K562 (cell line): ENCODE data around the gene AIMP2. TPM values are rescaled to one million over a fixed set of nuclear protein-coding genes. Genes with fewer than 3 reads are reported as not detected.
A peak's percentile ranks its signal among the peaks of the same experiment; 100 is the strongest.

ENCODE experiments used
- CHD4 ChIP-seq: fragments of 200-600 bp; sonication (generic); IDR thresholded peaks from 3 replicates; pipeline ENCODE4 v1.6.1; 2012; ENCODE audit warnings: low read depth, mild to moderate bottlenecking, mixed read lengths, low read length, inconsistent platforms; ENCODE audit not compliant: insufficient read depth, insufficient replicate concordance, poor library complexity, severe bottlenecking
- E2F3 ChIP-seq: fragments of 250-450 bp; sonication (Bioruptor Pico); IDR thresholded peaks from 2 replicates; pipeline ENCODE4 v1.4.0; 2020; ENCODE audit warnings: mild to moderate bottlenecking
- ESRRB ChIP-seq: fragments of 250-450 bp; sonication (Bioruptor Pico); IDR thresholded peaks from 2 replicates; pipeline ENCODE4 v1.5.0; 2020; ENCODE audit warnings: mild to moderate bottlenecking, moderate library complexity, borderline replicate concordance
- FOXK2 ChIP-seq, 2 experiments: fragments of 450-650 bp; IDR thresholded peaks in 1 of 2; conservative IDR thresholded peaks in 1 of 2; 2 replicates each; pipeline ENCODE4 v1.6.1; 2016; ENCODE audit warnings: low read depth in 2 of 2, mild to moderate bottlenecking in 1 of 2
- GABPB2 ChIP-seq: fragments of 250-450 bp; sonication (Bioruptor Pico); conservative IDR thresholded peaks from 2 replicates; pipeline ENCODE4 v1.5.1; 2021; ENCODE audit warnings: mild to moderate bottlenecking
- HDAC1 ChIP-seq, 2 experiments: fragments of 450-650 bp; IDR thresholded peaks; 2 replicates each; pipeline ENCODE4 v1.6.1; 2016 to 2017; ENCODE audit warnings: inconsistent platforms in 1 of 2, mild to moderate bottlenecking in 1 of 2, moderate library complexity in 1 of 2
- MCM2 ChIP-seq: fragments of 450-650 bp; IDR thresholded peaks from 2 replicates; pipeline ENCODE4 v1.6.1; 2017; ENCODE audit warnings: low read depth, mild to moderate bottlenecking
- NEUROD1 ChIP-seq: fragments of 150-350 bp; IDR thresholded peaks from 2 replicates; pipeline ENCODE4 v1.6.1; 2014; ENCODE audit warnings: borderline replicate concordance, low read length, low read depth; ENCODE audit not compliant: partially characterized antibody
- OTX1 ChIP-seq: fragments of 450-650 bp; formaldehyde crosslinking; IDR thresholded peaks from 2 replicates; pipeline ENCODE4 v1.4.0; 2022; ENCODE audit warnings: mild to moderate bottlenecking
- POLR3A ChIP-seq: IDR thresholded peaks from 2 replicates; pipeline ENCODE4 v1.6.1; 2011; ENCODE audit warnings: borderline replicate concordance, mild to moderate bottlenecking, moderate library complexity; ENCODE audit not compliant: insufficient read length, insufficient read depth; ENCODE audit errors: extremely low read depth
- SMAD1 ChIP-seq: fragments of 150-350 bp; IDR thresholded peaks from 2 replicates; pipeline ENCODE4 v1.6.1; 2014; ENCODE audit warnings: low read length, low read depth; ENCODE audit not compliant: partially characterized antibody
- SREBF1 ChIP-seq: fragments of 150-350 bp; IDR thresholded peaks from 2 replicates; pipeline ENCODE4 v1.6.1; 2014; ENCODE audit warnings: antibody characterized with exemption, low read depth, low read length, borderline replicate concordance
- TRIM24 ChIP-seq, 2 experiments: fragments of 450-650 bp; IDR thresholded peaks; 2 replicates each; pipeline ENCODE4 v1.6.1; 2016
- XRCC3 ChIP-seq: fragments of 450-650 bp; IDR thresholded peaks from 2 replicates; pipeline ENCODE4 v1.6.1; 2017; ENCODE audit warnings: mild to moderate bottlenecking, moderate library complexity
- ZFPM2 ChIP-seq: fragments of 250-450 bp; sonication (Bioruptor Pico); IDR thresholded peaks from 2 replicates; pipeline ENCODE4 v1.5.1; 2022; ENCODE audit warnings: mild to moderate bottlenecking
- ZNF212 ChIP-seq: fragments of 450-650 bp; formaldehyde crosslinking; IDR thresholded peaks from 2 replicates; pipeline ENCODE4 v1.4.0; 2020; ENCODE audit warnings: mild to moderate bottlenecking
- polyA plus RNA-seq, 8 experiments: library from polyadenylated mRNA; depleted of rRNA in 4 of 8; stranded (reverse) in 5 of 8; unstranded in 3 of 8; fragments of >200 nt; fragmentation: Nextera tagmentation in 2 of 8; fragmentation: Illumina TruSeq in 1 of 8; extraction: Ambion mirVana in 2 of 8; extraction: Trizol in 1 of 8; gene quantifications; 2 replicates each; pipeline versions ENCODE4 v1.2.1 to v1.2.3, GENCODE V29; 2011 to 2014; ENCODE audit warnings: inconsistent platforms in 1 of 8, missing spikeins in 1 of 8
- total RNA-seq, 7 experiments: library from RNA; depleted of rRNA in 6 of 7; stranded (reverse); fragments of >200 nt in 6 of 7; fragmentation: Illumina TruSeq in 2 of 7; extraction: Trizol in 2 of 7; gene quantifications; 2 replicates each; pipeline versions ENCODE4 v1.2.1 to v1.2.3, GENCODE V29; 2011 to 2021; ENCODE audit warnings: low replicate concordance in 1 of 7
- TF ChIP-seq, protein P1 (sequence below): fragments of 200-800 bp; sonication (Bioruptor generic); IDR thresholded peaks from 2 replicates; pipeline ENCODE4 v1.6.1; 2017; ENCODE audit warnings: missing genetic modification characterization, missing compliant biosample characterization
- TF ChIP-seq, protein P2 (sequence below): fragments of 250-450 bp; sonication (Bioruptor Pico); IDR thresholded peaks from 2 replicates; pipeline ENCODE4 v1.6.1; 2021; ENCODE audit warnings: mild to moderate bottlenecking
- TF ChIP-seq, protein P3 (sequence below): fragments of 250-450 bp; sonication (Bioruptor Pico); IDR thresholded peaks from 2 replicates; pipeline ENCODE4 v1.4.0; 2020; ENCODE audit warnings: mild to moderate bottlenecking
- TF ChIP-seq, protein P4 (sequence below): fragments of 450-650 bp; IDR thresholded peaks from 2 replicates; pipeline ENCODE4 v1.6.1; 2017; ENCODE audit warnings: antibody characterized with exemption
- TF ChIP-seq, protein P5 (sequence below): fragments of 250-450 bp; sonication (Bioruptor Pico); IDR thresholded peaks from 2 replicates; pipeline ENCODE4 v1.8.0; 2021; ENCODE audit warnings: borderline replicate concordance, mild to moderate bottlenecking, moderate library complexity; ENCODE audit not compliant: poor library complexity, severe bottlenecking

The AIMP2 gene
- total and polyA plus RNA-seq, 9 of the 15 experiments (the other 6 are each of a cell fraction or from before 2014, with no cell fraction given): 47.5 to 84.9 (median 63.5) TPM

DNA sequence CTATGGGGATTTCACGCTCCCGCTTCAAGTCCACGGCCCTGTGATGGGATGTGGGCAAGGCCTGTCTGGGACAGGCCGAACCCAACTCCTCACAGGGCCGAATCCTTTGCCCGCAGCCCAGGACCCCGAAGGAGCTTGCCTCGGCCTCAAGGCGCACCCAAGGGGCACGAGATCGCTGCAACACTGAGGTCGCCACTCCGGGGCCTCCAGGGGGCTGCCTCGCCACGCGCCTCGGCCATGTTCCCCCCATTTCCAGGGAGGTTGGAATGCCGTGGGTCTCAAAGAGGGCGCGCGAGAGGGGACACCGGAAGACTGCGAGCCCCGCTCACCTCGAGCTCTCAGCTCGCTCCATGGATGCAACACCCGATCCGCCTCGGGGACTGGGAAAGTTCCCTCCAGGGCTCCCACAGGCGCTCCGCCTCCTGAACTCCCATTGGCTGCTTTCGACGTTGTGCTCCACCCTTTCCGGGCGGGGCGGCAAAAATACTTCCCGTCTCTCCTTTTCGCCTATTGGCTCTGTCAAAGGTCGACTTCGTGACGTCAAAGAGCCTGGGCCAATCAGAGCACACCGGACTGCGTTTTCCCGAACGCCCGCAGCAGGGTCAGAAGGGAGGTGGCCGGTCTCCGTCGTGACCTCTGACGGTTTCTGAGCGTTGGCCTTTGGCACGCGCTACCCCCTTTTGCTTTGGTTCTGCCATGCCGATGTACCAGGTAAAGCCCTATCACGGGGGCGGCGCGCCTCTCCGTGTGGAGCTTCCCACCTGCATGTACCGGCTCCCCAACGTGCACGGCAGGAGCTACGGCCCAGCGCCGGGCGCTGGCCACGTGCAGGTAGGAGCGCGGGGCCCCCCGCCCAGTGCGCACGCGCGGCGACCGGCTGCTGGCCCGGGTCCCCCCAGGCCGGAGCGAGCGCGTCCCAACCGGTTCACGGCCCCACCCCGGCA is at the start of gene AIMP2, which contains the start of gene PMS2 (continued):
- TF ChIP-seq, protein P1, sequence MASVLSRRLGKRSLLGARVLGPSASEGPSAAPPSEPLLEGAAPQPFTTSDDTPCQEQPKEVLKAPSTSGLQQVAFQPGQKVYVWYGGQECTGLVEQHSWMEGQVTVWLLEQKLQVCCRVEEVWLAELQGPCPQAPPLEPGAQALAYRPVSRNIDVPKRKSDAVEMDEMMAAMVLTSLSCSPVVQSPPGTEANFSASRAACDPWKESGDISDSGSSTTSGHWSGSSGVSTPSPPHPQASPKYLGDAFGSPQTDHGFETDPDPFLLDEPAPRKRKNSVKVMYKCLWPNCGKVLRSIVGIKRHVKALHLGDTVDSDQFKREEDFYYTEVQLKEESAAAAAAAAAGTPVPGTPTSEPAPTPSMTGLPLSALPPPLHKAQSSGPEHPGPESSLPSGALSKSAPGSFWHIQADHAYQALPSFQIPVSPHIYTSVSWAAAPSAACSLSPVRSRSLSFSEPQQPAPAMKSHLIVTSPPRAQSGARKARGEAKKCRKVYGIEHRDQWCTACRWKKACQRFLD: peak; percentile 99
- TF ChIP-seq NEUROD1 (no peak), SMAD1 (no peak), GABPB2 (CRISPR knock-in tag) (no peak), ZNF212 (no peak), CHD4 (no peak), ESRRB (no peak), OTX1 (0 out of 2 replicates have a peak, but pooled peaks have one; percentile 13), ZFPM2 (CRISPR knock-in tag) (no peak), MCM2 (no peak), FOXK2 (conservative IDR thresholded peaks at IDR 0.05 in 1 of 2, IDR thresholded peaks at IDR 0.05 in 1 of 2; ENCODE audit: low read depth in 2 of 2) (peak; percentile 43 to 48; a peak in 1 of 4 replicates), E2F3 (CRISPR knock-in tag) (peak; percentile 93), XRCC3 (no peak), HDAC1 (IDR thresholded peaks at IDR 0.05) (peak; percentile 62 to 99; a peak in 3 of 4 replicates), SREBF1 (no peak), TRIM24 (IDR thresholded peaks at IDR 0.05) (peak in 1 of 2 experiments; percentile 48; a peak in 1 of 4 replicates), POLR3A (no peak)
- TF ChIP-seq, protein P2, sequence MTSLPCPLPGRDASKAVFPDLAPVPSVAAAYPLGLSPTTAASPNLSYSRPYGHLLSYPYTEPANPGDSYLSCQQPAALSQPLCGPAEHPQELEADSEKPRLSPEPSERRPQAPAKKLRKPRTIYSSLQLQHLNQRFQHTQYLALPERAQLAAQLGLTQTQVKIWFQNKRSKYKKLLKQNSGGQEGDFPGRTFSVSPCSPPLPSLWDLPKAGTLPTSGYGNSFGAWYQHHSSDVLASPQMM (CRISPR knock-in tag): no peak
- TF ChIP-seq, protein P3, sequence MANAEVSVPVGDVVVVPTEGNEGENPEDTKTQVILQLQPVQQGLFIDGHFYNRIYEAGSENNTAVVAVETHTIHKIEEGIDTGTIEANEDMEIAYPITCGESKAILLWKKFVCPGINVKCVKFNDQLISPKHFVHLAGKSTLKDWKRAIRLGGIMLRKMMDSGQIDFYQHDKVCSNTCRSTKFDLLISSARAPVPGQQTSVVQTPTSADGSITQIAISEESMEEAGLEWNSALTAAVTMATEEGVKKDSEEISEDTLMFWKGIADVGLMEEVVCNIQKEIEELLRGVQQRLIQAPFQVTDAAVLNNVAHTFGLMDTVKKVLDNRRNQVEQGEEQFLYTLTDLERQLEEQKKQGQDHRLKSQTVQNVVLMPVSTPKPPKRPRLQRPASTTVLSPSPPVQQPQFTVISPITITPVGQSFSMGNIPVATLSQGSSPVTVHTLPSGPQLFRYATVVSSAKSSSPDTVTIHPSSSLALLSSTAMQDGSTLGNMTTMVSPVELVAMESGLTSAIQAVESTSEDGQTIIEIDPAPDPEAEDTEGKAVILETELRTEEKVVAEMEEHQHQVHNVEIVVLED (CRISPR knock-in tag): peak; percentile 78
- TF ChIP-seq, protein P4, sequence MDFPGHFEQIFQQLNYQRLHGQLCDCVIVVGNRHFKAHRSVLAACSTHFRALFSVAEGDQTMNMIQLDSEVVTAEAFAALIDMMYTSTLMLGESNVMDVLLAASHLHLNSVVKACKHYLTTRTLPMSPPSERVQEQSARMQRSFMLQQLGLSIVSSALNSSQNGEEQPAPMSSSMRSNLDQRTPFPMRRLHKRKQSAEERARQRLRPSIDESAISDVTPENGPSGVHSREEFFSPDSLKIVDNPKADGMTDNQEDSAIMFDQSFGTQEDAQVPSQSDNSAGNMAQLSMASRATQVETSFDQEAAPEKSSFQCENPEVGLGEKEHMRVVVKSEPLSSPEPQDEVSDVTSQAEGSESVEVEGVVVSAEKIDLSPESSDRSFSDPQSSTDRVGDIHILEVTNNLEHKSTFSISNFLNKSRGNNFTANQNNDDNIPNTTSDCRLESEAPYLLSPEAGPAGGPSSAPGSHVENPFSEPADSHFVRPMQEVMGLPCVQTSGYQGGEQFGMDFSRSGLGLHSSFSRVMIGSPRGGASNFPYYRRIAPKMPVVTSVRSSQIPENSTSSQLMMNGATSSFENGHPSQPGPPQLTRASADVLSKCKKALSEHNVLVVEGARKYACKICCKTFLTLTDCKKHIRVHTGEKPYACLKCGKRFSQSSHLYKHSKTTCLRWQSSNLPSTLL: no peak
- TF ChIP-seq, protein P5, sequence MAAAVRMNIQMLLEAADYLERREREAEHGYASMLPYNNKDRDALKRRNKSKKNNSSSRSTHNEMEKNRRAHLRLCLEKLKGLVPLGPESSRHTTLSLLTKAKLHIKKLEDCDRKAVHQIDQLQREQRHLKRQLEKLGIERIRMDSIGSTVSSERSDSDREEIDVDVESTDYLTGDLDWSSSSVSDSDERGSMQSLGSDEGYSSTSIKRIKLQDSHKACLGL (CRISPR knock-in tag): peak; percentile 96
